ENCODE data around the gene MDGA2. TPM values are rescaled to one million over a fixed set of nuclear protein-coding genes. Genes with fewer than 3 reads are reported as not detected.

MDGA2 gene
- total and polyA plus RNA-seq, 2 of the 8 experiments (the other 6 are each of a cell fraction or from before 2014, with no cell fraction given) = 0.11 to 0.69 TPM

DNA sequence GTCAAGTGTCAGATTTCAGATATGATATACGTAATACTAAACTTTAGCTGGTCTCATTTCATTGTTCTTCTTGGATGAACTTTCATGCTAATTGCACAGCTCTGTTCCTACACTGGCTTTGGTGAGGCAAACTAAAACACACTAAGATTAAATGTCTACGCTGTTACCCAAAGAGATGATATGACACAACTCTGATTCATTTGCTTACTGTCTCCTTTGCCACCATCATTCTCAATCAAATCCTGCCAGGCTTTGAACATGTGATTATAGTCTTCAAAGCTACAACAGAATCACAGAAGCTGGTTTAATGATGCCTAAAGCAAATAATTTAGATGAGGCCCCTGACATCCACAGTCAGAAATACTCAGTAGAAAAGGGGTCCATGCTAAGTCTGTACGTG, 37.7 kb downstream of the MDGA2 start:
- Histone ChIP-seq H4K20me1 (replicated peaks in 1 of 2; ENCODE audit: control insufficient read depth in 1 of 2, insufficient read depth in 2 of 2, low read length in 2 of 2) (no peaks in the 10 kb centered on the region), H2BK12ac (ENCODE audit: low read depth, low read length) (no peak overlapping the region), H2BK15ac (ENCODE audit: low read length) (no peak overlapping the region), H2BK5ac (ENCODE audit: low read depth, low read length) (no peak overlapping the region), H3K23ac (ENCODE audit: insufficient read length) (no peak overlapping the region), H3K27me3 (replicated peaks in 1 of 4; ENCODE audit: control insufficient read depth in 3 of 4, extremely low read depth in 1 of 4, insufficient read depth in 3 of 4, low read length in 3 of 4) (peaks cover 0 to 1% (median 0%) of the 10 kb centered on the region in 4 experiments; a peak in 1 of 7 replicates), H3K4me3 (ENCODE audit: extremely low read depth in 1 of 4, insufficient read depth in 2 of 4, low read depth in 3 of 4, low read length in 4 of 4) (no peak overlapping the region), H3K79me1 (ENCODE audit: low read depth, low read length) (no peaks in the 10 kb centered on the region), H3K9me3 (ENCODE audit: insufficient read depth in 2 of 2, low read depth in 1 of 2, low read length in 1 of 2) (no peaks in the 10 kb centered on the region), H2AK5ac (ENCODE audit: low read depth, low read length) (no peak overlapping the region), H4K5ac (ENCODE audit: insufficient read length, low read depth, low read length) (no peak overlapping the region), H3K23me2 (ENCODE audit: low read depth, low read length) (no peaks in the 10 kb centered on the region), H3K4me2 (ENCODE audit: insufficient read depth in 1 of 2, low read depth in 2 of 2, low read length in 2 of 2) (no peak overlapping the region), H2AFZ (ENCODE audit: low read length) (no peak overlapping the region), H4K91ac (replicated peaks; ENCODE audit: insufficient read length, low read length) (no peak overlapping the region), H3K36me3 (ENCODE audit: control insufficient read depth in 2 of 4, insufficient read depth in 4 of 4, low read length in 3 of 4) (no peaks in the 10 kb centered on the region), H3K56ac (replicated peaks; ENCODE audit: insufficient read length, low read depth, low read length) (no peak overlapping the region), H3K9ac (replicated peaks in 1 of 4; ENCODE audit: extremely low read depth in 1 of 4, low read depth in 3 of 4, low read length in 3 of 4) (no peak overlapping the region), H4K8ac (ENCODE audit: extremely low read depth, insufficient read depth, low read length) (no peak overlapping the region), H3K79me2 (ENCODE audit: control insufficient read depth in 1 of 2, insufficient read depth in 2 of 2, low read length in 2 of 2) (no peaks in the 10 kb centered on the region), H3K4ac (replicated peaks; ENCODE audit: insufficient read length, low read depth, low read length) (no peak overlapping the region), H2BK120ac (replicated peaks; ENCODE audit: low read depth, low read length) (no peak overlapping the region), H3K27ac (ENCODE audit: low read depth, low read length) (no peak overlapping the region), H3K18ac (ENCODE audit: extremely low read depth, low read length) (no peak overlapping the region), H2BK20ac (ENCODE audit: low read length) (no peak overlapping the region), H3K4me1 (replicated peaks in 1 of 4; ENCODE audit: control insufficient read depth in 3 of 4, insufficient read depth in 4 of 4, low read length in 3 of 4) (no peaks in the 10 kb centered on the region), H3K14ac (ENCODE audit: insufficient read length) (no peak overlapping the region)
- no peak for FAIRE-seq
- ChIA-PET POLR2A (ENCODE audit: partially characterized antibody) (no interaction called here), CTCF (ENCODE audit: partially characterized antibody) (no interaction called here)
- WGBS, 2 experiments (ENCODE audit: extremely low coverage in 1 of 2, insufficient coverage in 1 of 2, insufficient read length in 1 of 2, insufficient replicate concordance in 2 of 2, low coverage in 1 of 2, low lambda C conversion rate in 2 of 2, missing lambda C conversion rate in 1 of 2) = 85% methylated on average over 3 of the region's 3 CpGs; no CpG with 5 or more reads in 1 of the 2 experiments
- no peak for DNase-seq (ENCODE audit: low read depth in 1 of 2, low spot score in 2 of 2)
- TF ChIP-seq RBBP5 (IDR thresholded peaks at IDR 0.05; ENCODE audit: borderline replicate concordance, low read depth, low read length) (no peak), GTF2F1 (IDR thresholded peaks at IDR 0.05; ENCODE audit: borderline replicate concordance, low read depth, low read length) (no peak), RNF2 (IDR thresholded peaks at IDR 0.05; ENCODE audit: borderline replicate concordance, low read depth, low read length, missing control alignments, poor library complexity, severe bottlenecking) (no peak), KDM5A (IDR thresholded peaks at IDR 0.05; ENCODE audit: low read length) (no peak), POU5F1 (IDR thresholded peaks at IDR 0.05; ENCODE audit: low read depth, low read length) (no peak), RFX5 (IDR thresholded peaks at IDR 0.05; ENCODE audit: borderline replicate concordance, low read depth, low read length) (no peak), SIRT6 (IDR thresholded peaks at IDR 0.05; ENCODE audit: low read length) (no peak), CBX8 (IDR thresholded peaks at IDR 0.05; ENCODE audit: borderline replicate concordance, low read depth, low read length) (no peak), FOSL1 (IDR thresholded peaks at IDR 0.05; ENCODE audit: insufficient read depth, low read depth, low read length) (no peak), HDAC2 (IDR thresholded peaks at IDR 0.05; ENCODE audit: borderline replicate concordance in 1 of 2, low read depth in 2 of 2, low read length in 2 of 2) (no peak), BACH1 (IDR thresholded peaks at IDR 0.05; ENCODE audit: low read length) (no peak), SIN3A (conservative IDR thresholded peaks at IDR 0.05 in 1 of 2, IDR thresholded peaks at IDR 0.05 in 1 of 2; ENCODE audit: low read depth in 1 of 2, low read length in 2 of 2) (no peak), SP1 (IDR thresholded peaks at IDR 0.05; ENCODE audit: low read depth, low read length) (no peak)

All from H1 (cell line).